IPS-11a (cell line): Measurements from ENCODE around the gene KRT25.

Source experiments
- H3K4me3 ChIP-seq: one replicate; pipeline ENCODE4 v1.5.1; 2013; ENCODE audit warnings: low read depth, low read length, control low read depth

Gene KRT25

DNA sequence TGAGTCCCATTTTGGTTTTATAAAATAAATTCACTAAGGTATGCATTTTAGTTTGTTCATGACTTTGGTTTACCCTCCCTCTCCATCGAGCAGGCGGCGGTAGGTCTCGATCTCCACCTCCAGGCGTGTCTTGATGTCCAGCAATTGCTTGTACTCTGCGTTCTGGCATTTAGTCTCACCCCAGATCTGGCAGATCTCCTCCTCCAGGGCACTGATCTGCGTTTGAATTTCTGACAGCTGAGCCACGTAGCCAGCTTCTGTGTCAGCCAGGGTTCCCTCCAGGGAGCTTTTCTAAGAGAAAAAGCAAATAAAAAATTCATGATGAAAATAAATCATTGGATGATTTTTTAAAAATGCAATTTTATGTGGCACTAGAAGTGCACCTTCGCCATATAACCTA lies 55.8 kb downstream of the KRT25 start:
- H3K4me3 ChIP-seq = no peak overlapping the region
